ENCODE data around the gene ACAP2.

The ACAP2 gene

GRCh38 chr3:195259154-195259474, 183.7 kb downstream of the ACAP2 start:
- no peak for DNase-seq

- no peak for DNase-seq
Observed at GRCh38 chr3:195258449-195259153, 184.2 kb downstream of the ACAP2 start.

GRCh38 chr3:195257454-195258448, 185.1 kb downstream of the ACAP2 start:
- DNase-seq, result no peak

- DNase-seq, result no peak
Observed at GRCh38 chr3:195256639-195257453, 186.0 kb downstream of the ACAP2 start.

- no peak for DNase-seq
Observed at GRCh38 chr3:195255571-195256501, 187.0 kb downstream of the ACAP2 start.

- no peak for DNase-seq
Observed at GRCh38 chr3:195255176-195255500, 187.7 kb downstream of the ACAP2 start.

GRCh38 chr3:195254454-195255175, 188.2 kb downstream of the ACAP2 start:
- DNase-seq, result no peak

GRCh38 chr3:195253923-195254432, 188.8 kb downstream of the ACAP2 start:
- no peak for DNase-seq

GRCh38 chr3:195251336-195252065, 191.3 kb downstream of the ACAP2 start:
- no peak for DNase-seq

GRCh38 chr3:195250473-195251251, 192.2 kb downstream of the ACAP2 start:
- no peak for DNase-seq

- DNase-seq, result no peak
Observed at GRCh38 chr3:195249858-195250464, 192.9 kb downstream of the ACAP2 start.

GRCh38 chr3:195249057-195249770, 193.6 kb downstream of the ACAP2 start:
- DNase-seq, result no peak

GRCh38 chr3:195248281-195248680, 194.5 kb downstream of the ACAP2 start:
- DNase-seq, result no peak

GRCh38 chr3:195247863-195248189, 195.0 kb downstream of the ACAP2 start:
- no peak for DNase-seq

GRCh38 chr3:195247086-195247862, 195.5 kb downstream of the ACAP2 start:
- DNase-seq, result no peak

GRCh38 chr3:195246581-195246995, 196.2 kb downstream of the ACAP2 start:
- no peak for DNase-seq

- DNase-seq, result no peak
Observed at GRCh38 chr3:195245531-195245951, 197.3 kb downstream of the ACAP2 start.

Measured in activated CD4-positive, alpha-beta T cell treated with anti-CD3 and anti-CD28 coated beads, Interleukin-2, amount 50 U/mL, for 4 hours (primary cell).